Neural progenitor cell (in vitro differentiated cells): Measurements from ENCODE around the gene KLF11. TPM values are rescaled to one million over a fixed set of nuclear protein-coding genes. Genes with fewer than 3 reads are reported as not detected.

ENCODE experiments used
- DNase-seq: peaks from one replicate; pipeline ENCODE4 v3.0.0-alpha.2; 2016; ENCODE audit warnings: low spot score
- H2AFZ ChIP-seq: fragments of 200-600 bp; sonication (generic); replicated peaks from 2 replicates; pipeline ENCODE4 v1.6.1; 2016; ENCODE audit warnings: antibody characterized with exemption
- H3F3A ChIP-seq: fragments of 200-600 bp; sonication (generic); 2 replicates; pipeline ENCODE4 v1.6.1; 2016; ENCODE audit warnings: antibody characterized with exemption, low read depth
- H3K27ac ChIP-seq: fragments of 200-600 bp; sonication (generic); 2 replicates; pipeline ENCODE4 v1.5.1; 2016; ENCODE audit warnings: mild to moderate bottlenecking
- H3K27me3 ChIP-seq: fragments of 200-600 bp; sonication (generic); 2 replicates; pipeline ENCODE4 v1.6.1; 2016; ENCODE audit warnings: mild to moderate bottlenecking, moderate library complexity
- H3K36me3 ChIP-seq: fragments of 200-600 bp; sonication (generic); 2 replicates; pipeline ENCODE4 v1.5.1; 2016
- H3K4me1 ChIP-seq: fragments of 200-600 bp; sonication (generic); 2 replicates; pipeline ENCODE4 v1.6.1; 2016; ENCODE audit warnings: mixed run types
- H3K4me2 ChIP-seq: fragments of 200-600 bp; sonication (generic); 2 replicates; pipeline ENCODE4 v1.6.1; 2016
- H3K4me3 ChIP-seq: fragments of 200-600 bp; sonication (generic); 2 replicates; pipeline ENCODE4 v1.5.1; 2016
- H3K79me2 ChIP-seq: fragments of 200-600 bp; sonication (generic); 2 replicates; pipeline ENCODE4 v1.6.1; 2016; ENCODE audit warnings: low read depth
- H3K9ac ChIP-seq: fragments of 200-600 bp; sonication (generic); 2 replicates; pipeline ENCODE4 v1.6.1; 2016
- H3K9me3 ChIP-seq: fragments of 200-600 bp; sonication (generic); 2 replicates; pipeline ENCODE4 v1.5.1; 2016; ENCODE audit warnings: low read depth
- H4K20me1 ChIP-seq: fragments of 200-600 bp; sonication (generic); 2 replicates; pipeline ENCODE4 v1.6.1; 2016; ENCODE audit warnings: low read depth
- H3K27ac Mint-ChIP-seq: 3 replicates; pipeline ENCODE4 v1.8.0; 2021; ENCODE audit warnings: mixed read lengths
- H3K27me3 Mint-ChIP-seq: 2 replicates; pipeline ENCODE4 v1.8.0; 2022; ENCODE audit warnings: low read depth, mild to moderate bottlenecking, inconsistent platforms, moderate library complexity, mixed read lengths; ENCODE audit not compliant: insufficient read depth
- H3K36me3 Mint-ChIP-seq: 3 replicates; pipeline ENCODE4 v1.8.0; 2021; ENCODE audit warnings: mixed read lengths
- H3K4me1 Mint-ChIP-seq: 3 replicates; pipeline ENCODE4 v1.8.0; 2021; ENCODE audit warnings: mixed read lengths
- H3K4me3 Mint-ChIP-seq: 3 replicates; pipeline ENCODE4 v1.8.0; 2021; ENCODE audit warnings: mild to moderate bottlenecking, moderate library complexity, mixed read lengths
- H3K9me3 Mint-ChIP-seq: 3 replicates; pipeline ENCODE4 v1.8.0; 2020; ENCODE audit warnings: mixed read lengths
- CTCF ChIP-seq: fragments of 200-600 bp; sonication (generic); IDR thresholded peaks from 2 replicates; pipeline ENCODE4 v1.5.1; 2017; ENCODE audit warnings: antibody characterized with exemption, mild to moderate bottlenecking
- EZH2 ChIP-seq: fragments of 200-600 bp; sonication (generic); IDR thresholded peaks from 2 replicates; pipeline ENCODE4 v1.6.1; 2017; ENCODE audit warnings: antibody characterized with exemption, mild to moderate bottlenecking, moderate library complexity
- EZH2phosphoT487 ChIP-seq: fragments of 200-600 bp; sonication (generic); IDR thresholded peaks from 2 replicates; pipeline ENCODE4 v1.6.1; 2017; ENCODE audit warnings: antibody characterized with exemption
- total RNA-seq: library from RNA; depleted of rRNA; stranded (reverse); fragments of >200 nt; gene quantifications from 2 replicates; pipeline ENCODE4 v1.2.3, GENCODE V29; 2015; ENCODE audit warnings: low replicate concordance

KLF11 gene
- total RNA-seq, 1 donor from 2014 or later, result 9.7 TPM

GRCh38 chr2:10059552-10060335 is 16.4 kb downstream of the KLF11 start:
- no peak overlapping the region for H3K4me3 Mint-ChIP-seq

GRCh38 chr2:10061221-10061925 is 18.0 kb downstream of the KLF11 start:
- Histone ChIP-seq H2AFZ (no peak overlapping the region), H3F3A (peaks cover 33% of the 10 kb centered on the region), H3K9ac (no peak overlapping the region), H3K36me3 (no peaks in the 10 kb centered on the region), H3K79me2 (no peaks in the 10 kb centered on the region), H3K27ac (no peak overlapping the region), H3K27me3 (no peaks in the 10 kb centered on the region), H3K9me3 (no peaks in the 10 kb centered on the region), H3K4me2 (no peak overlapping the region), H3K4me3 (no peak overlapping the region), H4K20me1 (peaks cover 8% of the 10 kb centered on the region), H3K4me1 (peaks cover 20% of the 10 kb centered on the region)
- H3K9me3 Mint-ChIP-seq, result no peaks in the 10 kb centered on the region
- H3K4me1 Mint-ChIP-seq, result peaks cover 27% of the 10 kb centered on the region
- no peak overlapping the region for H3K4me3 Mint-ChIP-seq
- H3K27ac Mint-ChIP-seq, result no peak overlapping the region
- TF ChIP-seq EZH2phosphoT487 (no peak), CTCF (no peak)
- H3K27me3 Mint-ChIP-seq, result peaks cover 11% of the 10 kb centered on the region
- H3K36me3 Mint-ChIP-seq, result no peaks in the 10 kb centered on the region
- DNase-seq, result no peak

More at GRCh38 chr2:10059552-10060335, 16.4 kb downstream of the KLF11 start:
- Mint-ChIP-seq H3K27me3 (peaks cover 8% of the 10 kb centered on the region), H3K9me3 (no peaks in the 10 kb centered on the region), H3K27ac (no peak overlapping the region), H3K36me3 (peaks cover 5% of the 10 kb centered on the region), H3K4me1 (peaks cover 24% of the 10 kb centered on the region)
- no peak overlapping the region for H3K9ac ChIP-seq
- no peaks in the 10 kb centered on the region for H3K36me3 ChIP-seq
- H2AFZ ChIP-seq, result no peak overlapping the region
- no peaks in the 10 kb centered on the region for H4K20me1 ChIP-seq
- H3K4me3 ChIP-seq, result no peak overlapping the region
- no peak overlapping the region for H3K4me2 ChIP-seq
- no peaks in the 10 kb centered on the region for H3K27me3 ChIP-seq
- peaks cover 26% of the 10 kb centered on the region for H3F3A ChIP-seq
- H3K9me3 ChIP-seq, result no peaks in the 10 kb centered on the region
- TF ChIP-seq CTCF (no peak), EZH2 (no peak), EZH2phosphoT487 (no peak)
- no peak for DNase-seq
- H3K79me2 ChIP-seq, result no peaks in the 10 kb centered on the region
- H3K27ac ChIP-seq, result no peak overlapping the region
- peaks cover 14% of the 10 kb centered on the region for H3K4me1 ChIP-seq

DNA sequence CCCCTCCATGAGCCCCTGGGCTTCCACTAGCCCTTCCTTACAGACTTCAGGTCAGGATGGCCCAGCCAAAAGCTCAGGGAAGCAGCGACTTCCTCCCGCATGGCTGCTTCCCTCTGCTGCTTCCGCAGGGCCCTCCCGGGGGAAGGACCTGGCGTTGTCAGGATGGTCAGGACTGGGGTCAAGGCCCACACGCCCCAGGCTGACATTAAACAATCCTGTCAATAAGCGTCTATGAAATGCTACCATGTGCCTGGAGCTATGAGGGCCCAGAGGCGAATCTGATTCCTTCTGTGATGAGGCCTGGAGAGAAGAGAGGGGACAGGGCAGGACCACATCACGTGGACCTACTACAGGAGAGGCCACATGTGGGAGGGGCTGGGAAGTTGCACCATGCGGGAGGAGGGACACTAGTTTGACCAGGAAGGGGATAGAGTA is 19.6 kb downstream of the KLF11 start:
- Histone ChIP-seq H3K4me1 (peaks cover 6% of the 10 kb centered on the region), H3K36me3 (no peaks in the 10 kb centered on the region), H3K27me3 (no peaks in the 10 kb centered on the region), H3K4me2 (no peak overlapping the region), H3K4me3 (no peak overlapping the region), H3K27ac (no peak overlapping the region), H2AFZ (no peak overlapping the region), H3K9me3 (no peaks in the 10 kb centered on the region), H3K9ac (no peak overlapping the region), H4K20me1 (peaks cover 8% of the 10 kb centered on the region), H3K79me2 (no peaks in the 10 kb centered on the region), H3F3A (peaks cover 19% of the 10 kb centered on the region)
- peaks cover 11% of the 10 kb centered on the region for H3K27me3 Mint-ChIP-seq
- TF ChIP-seq EZH2phosphoT487 (no peak), CTCF (no peak), EZH2 (no peak)
- no peak overlapping the region for H3K4me3 Mint-ChIP-seq
- peaks cover 15% of the 10 kb centered on the region for H3K4me1 Mint-ChIP-seq
- H3K36me3 Mint-ChIP-seq, result peaks cover under 1% of the 10 kb centered on the region
- H3K27ac Mint-ChIP-seq, result peak overlapping the region; percentile 86
- DNase-seq, result no peak
- H3K9me3 Mint-ChIP-seq, result peaks cover 3% of the 10 kb centered on the region
